HEK293 (cell line): ENCODE data around the gene ANO2.

Experiments used
- CTCF ChIA-PET: fragments of 350-600 bp; formaldehyde crosslinking; extraction: SDS; loops from one replicate; lab custom pipeline; 2021; ENCODE audit warnings: antibody characterized with exemption; lab: Yijun Ruan, JAX
- POLR2A ChIA-PET: fragments of 300-600 bp; formaldehyde crosslinking; extraction: SDS; loops from one replicate; lab custom pipeline; 2020; ENCODE audit warnings: antibody characterized with exemption, inconsistent platforms; lab: Yijun Ruan, JAX
- H3K27ac ChIP-seq: fragments of 200-500 bp; sonication (Bioruptor generic); 2 replicates; pipeline ENCODE4 v1.5.1; 2014; ENCODE audit warnings: low read depth, low read length, control low read depth, inconsistent platforms; ENCODE audit errors: extremely low read depth
- H3K36me3 ChIP-seq, 2 experiments: fragments of 200-500 bp in 1 of 2; sonication (Bioruptor generic) in 1 of 2; 1 replicate in 1 of 2; 2 replicates in 1 of 2; pipeline ENCODE4 v1.5.1; 2014 to 2017; ENCODE audit warnings: inconsistent platforms in 2 of 2, low read length in 2 of 2; ENCODE audit not compliant: control insufficient read depth in 2 of 2, insufficient read depth in 1 of 2
- H3K4me1 ChIP-seq: fragments of 200-500 bp; sonication (Bioruptor generic); 2 replicates; pipeline ENCODE4 v1.5.1; 2014; ENCODE audit warnings: mild to moderate bottlenecking, low read length, inconsistent platforms; ENCODE audit not compliant: control insufficient read depth, insufficient read depth
- H3K4me3 ChIP-seq: 2 replicates; pipeline ENCODE4 v1.5.1; 2011; ENCODE audit warnings: low read depth, mild to moderate bottlenecking, control low read depth, low read length, moderate library complexity
- H3K9me3 ChIP-seq: fragments of 200-500 bp; sonication (Bioruptor generic); 2 replicates; pipeline ENCODE4 v1.5.1; 2014; ENCODE audit warnings: low read depth, low read length, inconsistent platforms; ENCODE audit not compliant: control insufficient read depth, insufficient read depth
- HIC1 ChIP-seq: fragments of 450-650 bp; formaldehyde crosslinking; IDR thresholded peaks from 2 replicates; pipeline ENCODE4 v1.5.1; 2016; ENCODE audit warnings: missing biosample characterization, missing genetic modification characterization
- KLF1 ChIP-seq: fragments of 450-650 bp; formaldehyde crosslinking; IDR thresholded peaks from 2 replicates; pipeline ENCODE4 v1.5.1; 2016; ENCODE audit warnings: missing biosample characterization, missing genetic modification characterization
- KLF16 ChIP-seq: fragments of 450-650 bp; formaldehyde crosslinking; IDR thresholded peaks from 2 replicates; pipeline ENCODE4 v1.5.1; 2017; ENCODE audit warnings: missing biosample characterization, missing genetic modification characterization
- KLF17 ChIP-seq: fragments of 450-650 bp; formaldehyde crosslinking; IDR thresholded peaks from 2 replicates; pipeline ENCODE4 v1.5.1; 2016; ENCODE audit warnings: missing biosample characterization, missing genetic modification characterization
- KLF9 ChIP-seq: fragments of 450-650 bp; formaldehyde crosslinking; IDR thresholded peaks from 2 replicates; pipeline ENCODE4 v1.5.1; 2016; ENCODE audit warnings: missing biosample characterization, missing genetic modification characterization, low read depth
- PRDM10 ChIP-seq: fragments of 450-650 bp; formaldehyde crosslinking; IDR thresholded peaks from 2 replicates; pipeline ENCODE4 v1.5.1; 2016; ENCODE audit warnings: missing biosample characterization, missing genetic modification characterization
- SP2 ChIP-seq: fragments of 450-650 bp; formaldehyde crosslinking; IDR thresholded peaks from 2 replicates; pipeline ENCODE4 v1.5.1; 2016; ENCODE audit warnings: missing biosample characterization, missing genetic modification characterization
- TCF7L2 ChIP-seq: IDR thresholded peaks from 2 replicates; pipeline ENCODE4 v1.6.1; 2011; ENCODE audit warnings: low read depth, mild to moderate bottlenecking, inconsistent platforms, low read length, moderate library complexity, borderline replicate concordance
- YY2 ChIP-seq: fragments of 450-650 bp; formaldehyde crosslinking; IDR thresholded peaks from 2 replicates; pipeline ENCODE4 v1.5.1; 2016; ENCODE audit warnings: missing biosample characterization, missing genetic modification characterization
- ZBTB44 ChIP-seq: fragments of 450-650 bp; IDR thresholded peaks from 2 replicates; pipeline ENCODE4 v1.5.1; 2018; ENCODE audit warnings: missing biosample characterization, mild to moderate bottlenecking, missing genetic modification characterization
- ZNF133 ChIP-seq: fragments of 450-650 bp; formaldehyde crosslinking; IDR thresholded peaks from 2 replicates; pipeline ENCODE4 v1.5.1; 2016; ENCODE audit warnings: missing biosample characterization, missing genetic modification characterization
- ZNF140 ChIP-seq: fragments of 450-650 bp; formaldehyde crosslinking; IDR thresholded peaks from 2 replicates; pipeline ENCODE4 v1.5.1; 2016; ENCODE audit warnings: missing biosample characterization, missing genetic modification characterization
- ZNF239 ChIP-seq: fragments of 450-650 bp; formaldehyde crosslinking; IDR thresholded peaks from 2 replicates; pipeline ENCODE4 v1.5.1; 2016; ENCODE audit warnings: missing biosample characterization, missing genetic modification characterization
- ZNF266 ChIP-seq: fragments of 450-650 bp; formaldehyde crosslinking; IDR thresholded peaks from 2 replicates; pipeline ENCODE4 v1.5.1; 2016; ENCODE audit warnings: missing biosample characterization, missing genetic modification characterization, low read depth
- ZNF274 ChIP-seq, 2 experiments: fragments of 200-500 bp in 1 of 2; fragments of 450-650 bp in 1 of 2; sonication (Bioruptor generic) in 1 of 2; formaldehyde crosslinking in 1 of 2; IDR thresholded peaks; 2 replicates each; pipeline versions ENCODE4 v1.5.1 to v1.6.1; 2014 to 2016; ENCODE audit warnings: borderline replicate concordance in 1 of 2, inconsistent platforms in 1 of 2, low read length in 1 of 2, missing biosample characterization in 1 of 2, missing genetic modification characterization in 1 of 2
- ZNF292 ChIP-seq: fragments of 450-650 bp; formaldehyde crosslinking; IDR thresholded peaks from 2 replicates; pipeline ENCODE4 v1.5.1; 2016; ENCODE audit warnings: low read depth, missing biosample characterization, missing genetic modification characterization, borderline replicate concordance
- ZNF426 ChIP-seq: fragments of 450-650 bp; formaldehyde crosslinking; IDR thresholded peaks from 2 replicates; pipeline ENCODE4 v1.5.1; 2017; ENCODE audit warnings: missing biosample characterization, missing genetic modification characterization, mild to moderate bottlenecking, inconsistent platforms, moderate library complexity
- ZNF549 ChIP-seq: fragments of 450-650 bp; IDR thresholded peaks from 2 replicates; pipeline ENCODE4 v1.5.1; 2018; ENCODE audit warnings: missing biosample characterization, missing genetic modification characterization, mild to moderate bottlenecking, inconsistent platforms, moderate library complexity
- ZNF658 ChIP-seq: fragments of 450-650 bp; formaldehyde crosslinking; IDR thresholded peaks from 2 replicates; pipeline ENCODE4; 2016; ENCODE audit warnings: missing biosample characterization, missing genetic modification characterization
- ZNF692 ChIP-seq: fragments of 450-650 bp; formaldehyde crosslinking; IDR thresholded peaks from 2 replicates; pipeline ENCODE4 v1.5.1; 2016; ENCODE audit warnings: missing biosample characterization, missing genetic modification characterization
- ZNF707 ChIP-seq: fragments of 450-650 bp; formaldehyde crosslinking; IDR thresholded peaks from 2 replicates; pipeline ENCODE4 v1.5.1; 2016; ENCODE audit warnings: missing biosample characterization, missing genetic modification characterization
- ZNF830 ChIP-seq: fragments of 450-650 bp; IDR thresholded peaks from 2 replicates; pipeline ENCODE4 v1.5.0; 2018; ENCODE audit warnings: missing biosample characterization, missing genetic modification characterization, low read depth, mild to moderate bottlenecking, moderate library complexity
- ZNF837 ChIP-seq: fragments of 450-650 bp; formaldehyde crosslinking; IDR thresholded peaks from 2 replicates; pipeline ENCODE4 v1.5.1; 2016; ENCODE audit warnings: missing biosample characterization, missing genetic modification characterization
- ZSCAN30 ChIP-seq: fragments of 450-650 bp; IDR thresholded peaks from 2 replicates; pipeline ENCODE4 v1.5.1; 2018; ENCODE audit warnings: missing biosample characterization, mild to moderate bottlenecking, missing genetic modification characterization, moderate library complexity
- ZSCAN4 ChIP-seq: fragments of 450-650 bp; formaldehyde crosslinking; IDR thresholded peaks from 2 replicates; pipeline ENCODE4 v1.5.1; 2017; ENCODE audit warnings: missing biosample characterization, missing genetic modification characterization

Gene ANO2

GRCh38 chr12:5985471-5985870 lies 40.4 kb upstream of the ANO2 start:
- no peaks in the 10 kb centered on the region for H3K4me1 ChIP-seq
- CTCF ChIA-PET, result interaction anchor here (2.1 kb wide), 1 partner anchor 53 kb away, joined by 12 read pairs; no protein-coding TSS in a partner anchor
- no peaks in the 10 kb centered on the region for H3K36me3 ChIP-seq
- no peak for TF ChIP-seq ZNF426 (tag by site-specific recombination)
- TF ChIP-seq ZNF707 (tag by site-specific recombination), result no peak
- no peak for TF ChIP-seq ZNF140 (tag by site-specific recombination)
- TF ChIP-seq ZNF274 (IDR thresholded peaks at IDR 0.05; ENCODE audit: low read length), result no peak
- no peak for TF ChIP-seq ZNF274 (tag by site-specific recombination; IDR thresholded peaks at IDR 0.05; ENCODE audit: borderline replicate concordance)
- no peak for TF ChIP-seq PRDM10
- TF ChIP-seq ZNF658 (tag by site-specific recombination), result no peak
- no peak for TF ChIP-seq KLF9 (tag by site-specific recombination)
- no peak for TF ChIP-seq ZNF239 (tag by site-specific recombination)
- TF ChIP-seq ZNF837 (tag by site-specific recombination), result no peak
- no peak for TF ChIP-seq ZNF266
- TF ChIP-seq SP2, result no peak
- TF ChIP-seq ZNF292 (tag by site-specific recombination), result no peak
- no peak for TF ChIP-seq ZNF133 (tag by site-specific recombination)
- TF ChIP-seq ZNF830 (tag by site-specific recombination), result no peak
- TF ChIP-seq ZNF549 (tag by site-specific recombination), result no peak
- TF ChIP-seq ZSCAN4 (tag by site-specific recombination), result no peak
- no peak for TF ChIP-seq TCF7L2
- TF ChIP-seq YY2 (tag by site-specific recombination), result no peak
- TF ChIP-seq KLF17 (tag by site-specific recombination), result no peak
- TF ChIP-seq, all 188 proteins: peak for 0
- POLR2A ChIA-PET, result no interaction called here
- no peaks in the 10 kb centered on the region for H3K9me3 ChIP-seq
- no peak overlapping the region for H3K4me3 ChIP-seq
- no peak overlapping the region for H3K27ac ChIP-seq

- Histone ChIP-seq H3K4me1 (no peaks in the 10 kb centered on the region), H3K9me3 (no peaks in the 10 kb centered on the region), H3K36me3 (no peaks in the 10 kb centered on the region), H3K4me3 (no peak overlapping the region), H3K27ac (no peak overlapping the region)
- ChIA-PET POLR2A (no interaction called here), CTCF (interaction anchor here (2.1 kb wide), 1 partner anchor 54 kb away, joined by 12 read pairs; no protein-coding TSS in a partner anchor)
- TF ChIP-seq ZNF692 (tag by site-specific recombination) (no peak), ZSCAN30 (tag by site-specific recombination) (no peak), KLF16 (tag by site-specific recombination) (no peak), HIC1 (no peak), ZBTB44 (tag by site-specific recombination) (no peak), KLF1 (tag by site-specific recombination) (no peak)
Observed at GRCh38 chr12:5984873-5985272, 39.8 kb upstream of the ANO2 start.
